ENCODE data around the gene COL4A1. TPM values are rescaled to one million over a fixed set of nuclear protein-coding genes. Genes with fewer than 3 reads are reported as not detected.

Gene COL4A1
- polyA plus RNA-seq, 1 donor: 146 TPM

DNA sequence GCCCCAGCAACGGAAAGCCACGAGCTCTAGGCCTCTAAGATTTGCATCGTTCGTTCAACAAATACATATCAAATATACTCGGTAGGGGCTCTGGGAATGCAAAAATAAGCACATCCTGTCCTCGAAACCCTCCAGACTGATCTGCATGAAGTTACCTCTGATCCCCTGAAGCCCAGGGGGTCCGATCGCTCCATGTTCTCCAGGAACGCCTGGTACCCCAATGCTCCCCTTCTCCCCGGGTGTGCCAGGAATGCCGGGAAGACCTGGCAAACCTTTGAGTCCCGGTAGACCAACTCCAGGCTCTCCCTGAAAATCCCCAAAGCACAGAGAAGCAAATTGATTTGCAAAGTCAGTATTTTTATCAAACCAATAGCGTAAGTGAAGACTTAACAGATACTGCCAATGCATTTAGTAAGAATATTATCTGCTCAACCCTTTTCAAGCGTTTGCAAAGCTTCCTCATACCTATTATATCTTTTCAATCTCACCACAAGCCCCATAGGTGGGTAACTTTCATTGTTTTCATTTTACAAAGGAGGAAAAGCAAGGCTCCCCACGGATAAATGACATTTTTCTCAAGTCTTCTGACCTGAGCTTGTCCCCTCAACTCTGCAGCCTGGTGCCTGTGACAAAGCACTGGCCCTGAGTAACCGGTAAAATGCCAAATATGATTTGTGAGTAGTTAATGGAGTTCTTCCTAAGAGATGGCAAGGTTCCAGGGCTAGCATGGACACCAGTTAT is 127.7 kb downstream of the COL4A1 start:
- no peak for DNase-seq
- WGBS (ENCODE audit: insufficient coverage, low lambda C conversion rate): 100% methylated on average over 2 of the region's 16 CpGs
- H3K4me1 ChIP-seq (ENCODE audit: control insufficient read depth, insufficient read depth, low read length): no peaks in the 10 kb centered on the region
- H3K36me3 ChIP-seq (ENCODE audit: control insufficient read depth, insufficient read depth, low read length): peaks cover 70% of the 10 kb centered on the region
- H3K4me3 ChIP-seq (ENCODE audit: low read length): no peak overlapping the region
- H3K9me3 ChIP-seq (ENCODE audit: control insufficient read depth, low read depth, low read length): peaks cover 8% of the 10 kb centered on the region
- H3K27me3 ChIP-seq (ENCODE audit: control insufficient read depth, insufficient read depth, low read length): no peaks in the 10 kb centered on the region
- no peak overlapping the region for H3K27ac ChIP-seq (ENCODE audit: low read length)

DNA sequence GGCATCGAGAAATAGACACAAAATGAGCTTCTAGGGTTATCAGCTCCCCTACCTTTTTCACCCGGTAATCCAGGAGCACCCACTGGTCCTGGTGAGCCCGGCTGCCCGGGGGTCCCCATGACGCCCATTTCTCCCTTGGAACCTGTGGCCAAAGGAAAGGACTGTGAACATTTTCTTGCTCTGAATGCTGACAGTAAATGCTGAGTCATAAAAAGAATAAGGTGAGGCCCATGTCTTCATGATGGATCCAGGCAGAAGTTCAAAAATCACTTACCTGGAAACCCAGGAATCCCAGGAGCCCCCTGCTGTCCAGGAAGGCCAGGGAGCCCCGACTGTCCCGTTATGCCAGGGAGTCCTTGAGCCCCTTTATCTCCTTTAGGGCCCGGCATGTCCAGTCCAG is 129.2 kb downstream of the COL4A1 start:
- peaks cover 81% of the 10 kb centered on the region for H3K36me3 ChIP-seq (ENCODE audit: control insufficient read depth, insufficient read depth, low read length)
- H3K4me1 ChIP-seq (ENCODE audit: control insufficient read depth, insufficient read depth, low read length): no peaks in the 10 kb centered on the region
- DNase-seq: peak in 1 of 2 donors; percentile 25
- H3K27me3 ChIP-seq (ENCODE audit: control insufficient read depth, insufficient read depth, low read length): no peaks in the 10 kb centered on the region
- no peak overlapping the region for H3K27ac ChIP-seq (ENCODE audit: low read length)
- WGBS (ENCODE audit: insufficient coverage, low lambda C conversion rate): no CpG with 5 or more reads among the region's 8 CpGs
- peaks cover 12% of the 10 kb centered on the region for H3K9me3 ChIP-seq (ENCODE audit: control insufficient read depth, low read depth, low read length)
- H3K4me3 ChIP-seq (ENCODE audit: low read length): no peak overlapping the region

- no peaks in the 10 kb centered on the region for H3K4me1 ChIP-seq (ENCODE audit: control insufficient read depth, insufficient read depth, low read length)
- H3K27ac ChIP-seq (ENCODE audit: low read length): no peak overlapping the region
- H3K4me3 ChIP-seq (ENCODE audit: low read length): no peak overlapping the region
- no peaks in the 10 kb centered on the region for H3K27me3 ChIP-seq (ENCODE audit: control insufficient read depth, insufficient read depth, low read length)
- DNase-seq: no peak
- no CpG with 5 or more reads among the region's 7 CpGs for WGBS (ENCODE audit: insufficient coverage, low lambda C conversion rate)
- H3K9me3 ChIP-seq (ENCODE audit: control insufficient read depth, low read depth, low read length): peaks cover 11% of the 10 kb centered on the region
- peaks cover 80% of the 10 kb centered on the region for H3K36me3 ChIP-seq (ENCODE audit: control insufficient read depth, insufficient read depth, low read length)
Measured at GRCh38 chr13:110176431-110176830, 130.5 kb downstream of the COL4A1 start.

- Histone ChIP-seq H3K36me3 (ENCODE audit: control insufficient read depth, insufficient read depth, low read length) (peaks cover 72% of the 10 kb centered on the region), H3K27me3 (ENCODE audit: control insufficient read depth, insufficient read depth, low read length) (no peaks in the 10 kb centered on the region), H3K9me3 (ENCODE audit: control insufficient read depth, low read depth, low read length) (peaks cover 11% of the 10 kb centered on the region), H3K4me3 (ENCODE audit: low read length) (no peak overlapping the region), H3K27ac (ENCODE audit: low read length) (no peak overlapping the region), H3K4me1 (ENCODE audit: control insufficient read depth, insufficient read depth, low read length) (no peaks in the 10 kb centered on the region)
- no peak for DNase-seq
Measured at GRCh38 chr13:110173247-110173818, 133.6 kb downstream of the COL4A1 start.

DNA sequence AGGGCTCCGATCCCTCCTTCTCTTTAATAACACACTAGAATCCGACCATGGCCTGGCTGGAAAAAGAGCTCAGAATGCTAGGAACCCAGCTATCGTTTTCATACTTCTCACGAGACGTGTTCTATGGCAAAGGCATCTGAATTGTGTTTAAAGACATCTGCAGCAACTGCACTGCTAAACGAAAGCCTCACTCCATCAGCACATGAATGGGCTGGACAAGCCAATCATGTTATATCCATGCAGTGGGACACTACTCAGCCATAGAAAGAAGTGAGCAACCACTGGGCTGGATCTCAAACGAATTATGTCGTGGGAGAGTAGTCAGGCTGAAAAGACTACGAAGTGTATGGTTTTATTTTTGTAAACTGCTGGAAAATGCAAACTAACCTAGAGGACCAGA is 136.1 kb downstream of the COL4A1 start:
- DNase-seq: no peak
- no peak overlapping the region for H3K4me3 ChIP-seq (ENCODE audit: low read length)
- peaks cover 11% of the 10 kb centered on the region for H3K9me3 ChIP-seq (ENCODE audit: control insufficient read depth, low read depth, low read length)
- no peak overlapping the region for H3K27ac ChIP-seq (ENCODE audit: low read length)
- no peaks in the 10 kb centered on the region for H3K4me1 ChIP-seq (ENCODE audit: control insufficient read depth, insufficient read depth, low read length)
- H3K27me3 ChIP-seq (ENCODE audit: control insufficient read depth, insufficient read depth, low read length): no peaks in the 10 kb centered on the region
- WGBS (ENCODE audit: insufficient coverage, low lambda C conversion rate): no CpG with 5 or more reads among the region's 9 CpGs
- peaks cover 61% of the 10 kb centered on the region for H3K36me3 ChIP-seq (ENCODE audit: control insufficient read depth, insufficient read depth, low read length)

DNA sequence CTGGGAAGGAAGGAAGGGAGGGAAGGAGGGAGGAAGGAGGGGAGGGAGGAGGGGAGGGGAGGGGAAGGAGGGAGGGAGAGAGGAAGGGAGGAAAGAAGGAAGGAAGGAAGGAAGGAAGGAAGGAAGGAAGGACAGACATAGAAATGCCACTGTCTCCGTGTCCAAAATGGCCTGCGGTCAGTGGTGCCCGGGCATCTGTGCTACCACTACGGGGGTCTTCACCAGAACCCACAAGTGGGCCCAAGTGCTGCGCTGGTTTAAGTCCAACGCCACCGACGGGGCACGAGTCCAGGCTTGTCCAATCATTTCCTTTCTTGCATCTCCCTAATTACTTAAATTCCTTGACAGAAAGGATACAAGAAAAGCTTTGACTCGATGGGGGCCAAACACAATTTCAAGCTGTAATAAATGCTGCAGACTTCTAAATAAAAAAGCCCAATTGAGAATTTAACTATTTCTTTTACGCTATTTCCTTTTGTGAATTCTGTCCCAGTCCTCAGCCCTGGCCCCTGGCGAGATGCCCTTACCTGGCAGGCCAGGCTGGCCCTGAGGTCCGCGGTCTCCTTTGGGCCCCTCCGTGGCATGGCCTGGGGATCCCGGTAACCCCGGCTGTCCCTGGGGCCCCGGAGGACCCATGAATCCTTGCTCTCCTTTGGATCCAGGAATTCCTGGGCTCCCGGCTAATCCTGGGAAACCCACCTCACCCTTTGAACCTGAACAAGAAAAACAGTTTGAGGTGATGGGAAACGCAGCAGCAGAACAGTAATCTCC is 136.8 kb downstream of the COL4A1 start:
- WGBS (ENCODE audit: insufficient coverage, low lambda C conversion rate): no CpG with 5 or more reads among the region's 20 CpGs
- DNase-seq: no peak
- Histone ChIP-seq H3K9me3 (ENCODE audit: control insufficient read depth, low read depth, low read length) (peaks cover 11% of the 10 kb centered on the region), H3K27me3 (ENCODE audit: control insufficient read depth, insufficient read depth, low read length) (no peaks in the 10 kb centered on the region), H3K4me1 (ENCODE audit: control insufficient read depth, insufficient read depth, low read length) (no peaks in the 10 kb centered on the region), H3K36me3 (ENCODE audit: control insufficient read depth, insufficient read depth, low read length) (peaks cover 55% of the 10 kb centered on the region), H3K4me3 (ENCODE audit: low read length) (no peak overlapping the region), H3K27ac (ENCODE audit: low read length) (no peak overlapping the region)

DNA sequence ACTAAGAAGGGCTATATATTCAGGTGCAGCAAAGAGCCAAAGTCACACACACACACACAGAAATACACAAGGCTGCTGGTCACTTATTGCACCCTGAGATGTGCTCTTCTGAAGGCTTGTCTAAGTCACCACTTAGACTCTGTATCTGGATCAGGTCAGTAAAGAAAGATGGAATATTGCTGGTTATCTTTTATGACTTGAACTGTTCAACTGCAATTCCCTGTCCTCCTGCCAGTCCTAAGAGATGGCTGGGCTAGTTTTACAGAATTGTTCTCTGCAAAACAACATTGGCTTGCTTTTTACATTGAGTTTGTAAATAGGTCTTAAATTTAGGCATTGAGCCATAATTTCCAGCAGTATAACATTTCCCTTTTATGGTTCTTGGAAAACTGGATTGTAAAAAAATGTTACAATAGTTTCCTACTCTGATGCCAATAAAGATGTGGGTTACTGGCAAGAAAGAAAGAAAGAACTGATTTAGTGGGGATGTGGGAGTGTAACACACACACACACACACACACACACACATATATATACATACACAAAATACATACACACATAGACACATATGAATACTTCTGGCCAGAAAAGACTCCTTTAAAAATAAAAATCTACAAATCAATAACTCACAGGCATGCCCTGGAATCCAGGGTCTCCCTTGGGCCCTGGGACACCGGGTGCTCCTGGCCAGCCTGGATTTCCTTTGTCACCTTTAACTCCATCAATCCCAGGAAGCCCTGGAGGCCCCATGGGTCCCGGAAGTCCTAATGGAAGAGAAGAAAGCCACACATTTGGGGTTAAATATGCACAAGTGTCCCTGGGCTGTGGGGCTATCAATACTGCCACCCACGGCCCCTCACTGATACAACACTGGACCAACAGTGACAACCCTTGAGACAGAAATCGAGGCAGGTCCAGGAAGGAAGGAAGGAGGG is 137.7 kb downstream of the COL4A1 start:
- DNase-seq: peak in 1 of 2 donors; percentile 24
- WGBS (ENCODE audit: insufficient coverage, low lambda C conversion rate): no CpG with 5 or more reads among the region's 4 CpGs
- H3K27me3 ChIP-seq (ENCODE audit: control insufficient read depth, insufficient read depth, low read length): no peaks in the 10 kb centered on the region
- no peaks in the 10 kb centered on the region for H3K4me1 ChIP-seq (ENCODE audit: control insufficient read depth, insufficient read depth, low read length)
- peaks cover 53% of the 10 kb centered on the region for H3K36me3 ChIP-seq (ENCODE audit: control insufficient read depth, insufficient read depth, low read length)
- H3K9me3 ChIP-seq (ENCODE audit: control insufficient read depth, low read depth, low read length): peaks cover 7% of the 10 kb centered on the region
- no peak overlapping the region for H3K4me3 ChIP-seq (ENCODE audit: low read length)
- H3K27ac ChIP-seq (ENCODE audit: low read length): no peak overlapping the region

DNA sequence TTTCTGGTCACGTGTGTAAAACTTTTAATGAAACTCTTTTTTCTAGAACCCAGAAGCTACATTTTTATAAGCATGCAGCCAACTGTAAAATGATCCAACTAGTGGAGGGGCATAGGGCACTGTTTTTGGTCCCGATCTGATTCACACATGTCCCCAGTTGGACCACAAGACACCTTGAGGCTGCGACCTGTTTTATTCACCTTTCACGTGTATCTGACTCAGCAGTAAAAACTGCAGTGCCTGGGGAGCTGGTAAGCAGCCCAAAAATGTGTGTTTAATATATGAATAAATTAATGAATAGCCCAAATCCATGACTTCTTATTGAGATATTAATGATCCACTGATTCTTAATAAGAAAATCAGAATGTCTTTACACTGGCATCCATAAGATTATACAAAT is 140.4 kb downstream of the COL4A1 start:
- H3K27ac ChIP-seq (ENCODE audit: low read length): no peak overlapping the region
- no peaks in the 10 kb centered on the region for H3K9me3 ChIP-seq (ENCODE audit: control insufficient read depth, low read depth, low read length)
- no peaks in the 10 kb centered on the region for H3K4me1 ChIP-seq (ENCODE audit: control insufficient read depth, insufficient read depth, low read length)
- peaks cover 38% of the 10 kb centered on the region for H3K36me3 ChIP-seq (ENCODE audit: control insufficient read depth, insufficient read depth, low read length)
- DNase-seq: no peak
- no peak overlapping the region for H3K4me3 ChIP-seq (ENCODE audit: low read length)
- no CpG with 5 or more reads among the region's 4 CpGs for WGBS (ENCODE audit: insufficient coverage, low lambda C conversion rate)
- no peaks in the 10 kb centered on the region for H3K27me3 ChIP-seq (ENCODE audit: control insufficient read depth, insufficient read depth, low read length)

- no peak overlapping the region for H3K27ac ChIP-seq (ENCODE audit: low read length)
- no peak for DNase-seq
- H3K9me3 ChIP-seq (ENCODE audit: control insufficient read depth, low read depth, low read length): no peaks in the 10 kb centered on the region
- no peaks in the 10 kb centered on the region for H3K27me3 ChIP-seq (ENCODE audit: control insufficient read depth, insufficient read depth, low read length)
- no peaks in the 10 kb centered on the region for H3K4me1 ChIP-seq (ENCODE audit: control insufficient read depth, insufficient read depth, low read length)
- no peak overlapping the region for H3K4me3 ChIP-seq (ENCODE audit: low read length)
- WGBS (ENCODE audit: insufficient coverage, low lambda C conversion rate): no CpG with 5 or more reads among the region's 8 CpGs
- H3K36me3 ChIP-seq (ENCODE audit: control insufficient read depth, insufficient read depth, low read length): peaks cover 43% of the 10 kb centered on the region
Measured at GRCh38 chr13:110164706-110165105, 142.3 kb downstream of the COL4A1 start.

Measured in large intestine (tissue), 3 donors.